NCI-H345 treated with DMSO at 0.1 percent for 48 hours (cell line): ENCODE measurements around the gene RBM12.
"Not testable (repeated sequence)": the region's sequence is repeated elsewhere in the genome, so short reads cannot be mapped to it uniquely, and the experiment has no call there.

Source experiments
- DNase-seq: peaks from one replicate; lab custom pipeline; 2025; ENCODE audit not compliant: unreplicated experiment; lab: John Stamatoyannopoulos, UW

The RBM12 gene

DNA sequence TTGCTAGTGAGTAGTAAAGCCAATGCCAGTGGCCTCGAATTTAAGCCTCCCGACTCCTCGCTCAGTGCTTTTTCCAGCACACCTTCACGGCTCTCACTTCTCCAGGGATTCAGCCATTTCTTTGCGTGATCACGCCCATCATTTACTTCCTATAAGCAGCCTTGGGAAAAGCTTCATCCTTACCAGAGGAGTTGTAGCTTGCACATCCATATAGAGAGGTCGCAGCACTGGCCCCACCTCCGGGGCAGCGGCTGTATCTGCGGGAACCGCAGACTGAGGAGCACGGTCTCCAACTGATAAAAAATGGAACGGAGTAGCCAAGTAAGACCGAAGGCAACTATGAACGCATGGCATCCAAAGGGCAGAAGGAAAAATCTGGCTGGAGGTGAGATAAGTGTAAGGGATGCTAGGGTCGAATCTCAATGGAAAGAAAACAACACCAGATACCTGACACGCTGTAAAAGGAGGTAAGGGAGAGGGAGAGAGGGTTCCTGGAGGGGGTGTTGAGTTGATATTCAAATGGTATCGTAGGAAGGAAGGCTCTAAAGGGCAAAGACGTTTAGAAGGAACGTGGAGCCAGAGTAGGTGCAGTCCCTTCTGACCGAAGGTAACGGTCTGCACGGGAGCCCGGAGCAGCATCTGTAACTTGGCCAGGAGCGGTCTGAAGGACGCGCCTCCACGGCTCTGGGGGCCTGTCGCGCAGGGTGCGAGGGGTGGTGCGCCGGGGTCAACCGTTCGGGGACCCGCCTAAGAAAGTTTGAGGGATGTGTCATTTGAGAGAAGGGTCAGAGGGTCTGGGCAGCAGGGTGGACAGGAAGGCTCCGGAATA is 33.8 kb upstream of the RBM12 start:
- DNase-seq = no peak

GRCh38 chr20:35697696-35698297 is 33.1 kb upstream of the RBM12 start:
- DNase-seq = no peak

DNA sequence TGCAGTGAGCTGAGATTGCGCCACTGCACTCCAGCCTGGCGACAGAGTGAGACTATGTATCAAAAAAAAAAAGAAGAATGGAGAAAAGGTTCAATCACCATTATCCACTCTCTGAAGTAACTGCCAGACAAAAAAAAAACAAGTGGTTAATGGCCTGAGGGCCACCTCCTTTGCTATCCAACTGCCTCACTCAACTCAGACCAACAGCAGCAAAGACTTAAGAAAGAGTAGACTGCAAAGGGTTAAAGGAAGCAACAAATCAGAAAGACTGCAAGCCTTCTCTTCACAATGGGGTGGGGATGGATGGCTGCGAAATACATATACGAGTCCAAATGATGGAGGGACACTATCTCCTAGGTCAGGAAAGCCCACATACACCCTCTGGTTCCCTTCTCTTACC is 31.3 kb upstream of the RBM12 start:
- DNase-seq = no peak

- no peak for DNase-seq
These were observed 30.6 kb upstream of the RBM12 start for GRCh38 chr20:35695245-35695749.

DNA sequence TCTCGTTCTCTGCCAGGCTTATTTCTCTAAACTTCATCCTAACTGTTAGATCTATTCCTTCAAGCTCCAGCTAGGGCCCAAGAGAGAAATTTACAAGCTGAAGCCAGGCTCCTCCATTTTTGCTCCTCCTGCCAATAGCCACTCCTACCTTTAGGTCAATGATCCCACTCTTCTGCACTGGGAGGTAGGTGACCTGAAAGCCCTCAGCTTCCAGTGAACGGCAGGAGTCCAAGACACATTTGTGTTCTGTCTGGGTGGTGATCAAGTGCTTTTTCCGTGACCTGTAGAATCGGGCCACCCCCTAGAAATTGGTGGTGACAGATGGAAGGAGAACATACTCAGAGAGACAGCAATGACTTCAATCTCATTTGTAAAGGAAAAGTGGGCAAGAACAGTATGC is 25.6 kb upstream of the RBM12 start:
- no peak for DNase-seq

GRCh38 chr20:35686872-35687271 is 22.2 kb upstream of the RBM12 start:
- not testable (repeated sequence) for DNase-seq

GRCh38 chr20:35685368-35685767 is 20.7 kb upstream of the RBM12 start:
- not testable (repeated sequence) for DNase-seq

DNA sequence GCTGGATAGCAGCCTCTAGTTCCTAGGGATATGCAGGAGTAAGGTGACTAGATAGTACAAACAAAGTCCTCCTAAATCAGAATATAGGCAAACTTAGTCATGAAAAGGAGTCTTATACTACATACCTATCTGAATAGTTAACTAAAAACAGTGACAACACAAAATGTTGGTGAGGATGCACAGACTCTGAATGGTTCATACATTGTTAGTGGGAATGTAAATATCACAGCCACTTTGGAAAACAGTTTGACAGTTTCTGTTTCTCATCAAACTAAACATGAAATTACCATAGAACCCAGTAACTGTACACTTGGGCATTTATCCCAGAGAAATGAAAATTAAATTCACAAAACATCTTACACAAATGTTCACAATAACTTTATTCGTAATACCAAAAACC is 17.3 kb upstream of the RBM12 start:
- DNase-seq = no peak

DNA sequence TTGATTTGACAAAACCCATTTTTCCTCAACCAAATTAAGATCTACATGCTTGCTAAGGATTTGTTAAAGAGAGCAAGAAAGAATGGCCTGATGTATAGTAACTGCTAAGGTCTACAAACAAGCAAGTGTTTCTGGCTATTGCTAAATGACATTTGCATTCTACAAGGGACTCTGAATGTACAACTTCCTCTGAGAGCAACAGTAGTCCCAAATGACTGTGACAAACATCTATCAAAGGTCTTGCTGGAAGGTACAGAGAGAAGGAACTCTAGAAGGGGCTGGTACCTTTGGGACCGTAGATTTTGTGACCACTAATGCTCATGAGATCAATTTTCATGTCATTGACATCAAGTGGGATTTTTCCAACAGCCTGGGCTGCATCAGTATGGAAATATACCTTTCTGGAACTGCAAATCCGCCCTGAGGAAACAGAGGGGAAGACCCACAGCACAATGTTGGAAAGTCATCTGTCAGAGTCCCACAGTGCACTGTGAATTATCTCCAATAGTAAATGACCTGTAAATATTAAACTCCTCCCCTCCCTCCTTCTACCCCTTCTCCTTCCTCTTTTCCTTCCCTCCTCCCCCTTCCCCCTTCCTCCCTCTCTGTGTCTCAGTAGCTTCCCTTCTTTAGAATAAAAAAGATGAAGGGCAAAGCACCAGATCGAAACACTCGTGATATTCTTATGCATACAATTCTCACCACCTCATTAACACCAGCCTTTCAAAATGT is 15.9 kb upstream of the RBM12 start:
- DNase-seq = no peak

DNA sequence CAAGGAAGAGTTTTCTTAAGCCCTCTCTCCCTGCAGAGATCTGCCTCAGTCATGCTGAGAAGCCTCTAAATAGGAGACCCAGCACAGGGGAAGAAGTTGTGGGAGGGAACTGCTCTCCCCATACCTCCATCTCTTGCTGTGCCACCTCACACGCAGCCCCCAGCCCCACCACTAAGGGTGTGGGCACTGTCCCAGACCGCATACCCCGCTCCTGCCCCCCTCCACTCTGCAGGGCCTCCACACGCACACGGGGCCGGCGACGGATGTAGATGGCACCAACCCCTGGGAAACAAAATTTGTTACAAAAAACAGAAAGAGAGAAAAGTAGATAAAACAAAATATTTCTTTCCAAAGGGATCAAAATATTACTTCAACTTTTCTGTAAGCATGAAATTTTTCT is 10.2 kb upstream of the RBM12 start:
- DNase-seq = no peak

- DNase-seq = no peak
These were observed 9.2 kb upstream of the RBM12 start for GRCh38 chr20:35673884-35674283.

DNA sequence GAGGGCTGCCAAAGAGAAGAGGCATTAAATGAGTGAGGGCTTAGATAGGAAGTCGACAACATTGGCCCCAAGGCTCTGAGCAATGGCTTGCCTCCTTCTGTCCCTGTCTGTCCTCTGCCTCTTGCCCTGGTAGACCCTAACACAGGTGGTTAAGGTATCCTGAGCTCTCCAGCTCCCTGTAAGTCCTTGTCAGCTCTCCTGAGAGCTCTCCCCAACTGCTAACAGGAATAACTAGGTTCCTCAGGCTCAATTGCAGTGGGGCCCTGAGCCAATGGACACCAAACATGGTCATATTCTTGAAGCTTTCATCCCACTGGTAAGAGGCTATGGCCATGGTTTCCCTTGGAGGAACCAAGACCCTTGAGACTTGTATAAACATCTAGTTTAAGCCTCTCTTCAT is 5.0 kb upstream of the RBM12 start:
- DNase-seq = no peak

DNA sequence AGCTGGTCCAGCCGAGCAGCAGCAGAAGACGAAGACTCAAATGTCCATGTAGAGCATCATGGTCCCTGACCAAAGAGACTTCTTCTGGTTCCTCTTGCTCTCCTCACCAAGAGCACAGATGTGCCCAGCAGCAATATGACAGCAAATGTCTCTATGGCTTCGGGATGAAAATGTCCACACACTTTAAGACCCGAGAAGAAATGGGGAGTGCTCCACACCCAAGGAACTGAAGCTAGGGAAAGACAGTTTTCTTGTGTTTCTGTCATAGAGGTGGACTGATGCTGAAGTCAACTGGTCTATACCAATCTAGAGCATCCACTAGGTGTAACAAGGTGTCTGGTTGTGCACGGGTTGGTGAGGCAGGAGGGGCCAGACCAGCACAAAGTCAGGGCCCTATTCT is 4.5 kb upstream of the RBM12 start:
- no peak for DNase-seq

DNA sequence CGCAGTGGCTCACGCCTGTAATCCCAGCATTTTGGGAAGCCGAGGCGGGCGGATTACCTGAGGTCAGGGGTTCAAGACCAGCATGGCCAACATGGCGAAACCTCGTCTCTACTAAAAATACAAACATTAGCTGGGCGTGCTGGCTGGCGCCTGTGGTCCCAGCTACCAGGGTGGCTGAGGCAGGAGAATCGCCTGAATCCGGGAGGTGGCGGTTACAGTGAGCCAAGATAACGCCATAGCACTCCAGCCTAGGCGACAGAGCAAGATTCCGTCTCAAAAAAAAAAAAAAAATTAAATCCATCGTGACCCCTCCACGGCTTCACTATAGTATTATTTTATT is 1.2 kb upstream of the RBM12 start:
- DNase-seq = no peak

DNA sequence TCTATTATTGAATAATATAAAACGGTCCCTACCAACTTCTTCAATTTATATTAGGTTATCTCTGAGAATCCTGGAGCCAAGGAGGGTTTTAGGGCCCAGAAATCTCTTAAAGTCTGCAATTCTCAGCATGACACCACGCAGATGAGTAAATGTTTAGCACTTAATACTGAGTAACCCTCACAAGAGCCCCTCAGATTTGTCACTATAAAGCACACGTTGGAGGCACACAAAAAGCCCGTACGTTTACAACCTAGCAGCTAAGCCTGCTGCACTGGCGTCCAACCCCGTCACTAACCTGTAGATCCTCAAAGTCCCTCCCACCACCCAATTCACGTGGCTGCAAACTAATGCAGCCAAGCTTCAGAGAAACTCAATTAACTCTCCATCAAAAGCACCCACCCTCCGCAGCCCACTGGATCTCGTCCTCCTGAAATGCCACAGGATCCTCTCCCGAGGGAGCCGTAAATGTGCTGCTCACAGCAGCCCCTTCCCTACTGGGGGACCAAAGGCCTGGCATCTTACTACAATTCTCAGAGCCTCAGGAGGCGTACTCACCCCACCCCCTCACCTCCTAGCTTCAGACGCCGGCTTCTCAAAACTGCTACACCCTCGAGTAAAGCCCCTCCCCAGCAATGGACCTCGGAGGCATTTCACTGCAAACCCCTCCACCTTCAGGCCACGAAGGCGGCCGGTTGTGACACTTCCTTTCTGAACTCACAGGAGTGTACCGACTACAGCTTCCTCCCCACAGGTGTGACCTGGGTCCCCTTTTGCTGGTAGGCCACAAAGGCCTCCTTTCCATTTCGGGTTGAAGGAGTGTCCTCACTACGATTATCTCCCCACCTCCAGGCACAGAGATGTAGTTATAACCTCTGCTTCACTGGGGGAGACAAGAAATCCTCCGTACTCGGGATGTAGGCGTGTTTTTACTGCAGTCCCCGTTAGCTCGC is 909 bp downstream of the RBM12 start:
- peak; percentile 25 for DNase-seq

DNA sequence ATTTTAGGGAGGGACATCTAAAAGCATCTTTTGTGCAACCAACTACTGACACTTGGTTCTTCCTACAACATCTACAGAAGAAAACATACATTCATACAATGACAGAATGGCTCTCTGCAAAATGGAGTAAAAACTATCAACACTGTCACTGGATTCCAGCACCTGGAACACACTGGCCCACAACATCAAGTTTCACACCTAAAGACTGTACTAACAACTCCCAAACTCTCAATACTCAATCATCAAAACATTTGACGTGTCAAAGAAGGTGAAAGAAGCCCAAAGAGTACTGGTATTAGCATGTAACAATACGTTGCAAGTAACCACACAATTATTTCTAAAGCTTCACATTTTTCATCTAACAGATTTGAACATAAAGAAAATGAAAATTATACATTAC is 2.1 kb downstream of the RBM12 start:
- DNase-seq = no peak

GRCh38 chr20:35661908-35662307 is 2.8 kb downstream of the RBM12 start:
- no peak for DNase-seq

DNA sequence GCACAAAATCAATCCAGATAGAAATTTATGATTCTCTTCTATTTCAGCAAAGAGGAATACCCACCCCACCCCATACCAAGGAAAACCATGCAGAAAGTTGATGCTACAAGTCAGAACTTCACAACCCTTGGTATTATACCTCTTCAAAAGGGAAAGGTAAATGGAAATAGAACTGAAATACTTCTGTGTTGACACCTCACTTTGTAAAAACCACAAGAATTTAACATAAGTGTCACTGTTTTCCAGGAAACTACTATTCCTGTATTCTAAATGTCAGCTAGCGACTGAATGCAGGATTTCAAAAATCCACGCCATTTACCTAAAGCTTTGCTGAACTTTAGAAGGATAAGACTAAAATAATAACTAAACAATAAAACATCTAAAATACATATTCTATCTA is 3.6 kb downstream of the RBM12 start:
- DNase-seq = no peak

- DNase-seq = no peak
These were observed 4.4 kb downstream of the RBM12 start for GRCh38 chr20:35660122-35660937.

- DNase-seq = no peak
These were observed 7.4 kb downstream of the RBM12 start for GRCh38 chr20:35657271-35657670.
